ENCODE data around the gene NPSR1.

DNA sequence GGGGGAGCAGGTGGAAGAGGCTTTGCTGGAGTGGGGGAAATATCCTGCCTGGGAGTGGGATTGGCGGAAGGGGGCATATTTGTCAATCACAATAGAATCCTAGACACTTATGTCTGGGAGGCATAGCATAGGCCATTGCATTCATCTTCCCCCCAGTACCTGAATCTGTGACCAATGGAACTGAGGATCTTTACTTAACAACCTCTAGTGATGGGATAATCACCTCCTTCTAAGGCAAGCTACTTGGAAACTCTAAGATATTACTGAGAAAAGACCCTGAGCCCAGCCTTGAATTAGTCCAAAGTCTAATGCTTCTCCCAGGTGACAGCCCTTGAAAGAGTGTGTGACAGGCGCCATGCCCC is 90.7 kb downstream of the NPSR1 start:
- TF ChIP-seq, protein P1, sequence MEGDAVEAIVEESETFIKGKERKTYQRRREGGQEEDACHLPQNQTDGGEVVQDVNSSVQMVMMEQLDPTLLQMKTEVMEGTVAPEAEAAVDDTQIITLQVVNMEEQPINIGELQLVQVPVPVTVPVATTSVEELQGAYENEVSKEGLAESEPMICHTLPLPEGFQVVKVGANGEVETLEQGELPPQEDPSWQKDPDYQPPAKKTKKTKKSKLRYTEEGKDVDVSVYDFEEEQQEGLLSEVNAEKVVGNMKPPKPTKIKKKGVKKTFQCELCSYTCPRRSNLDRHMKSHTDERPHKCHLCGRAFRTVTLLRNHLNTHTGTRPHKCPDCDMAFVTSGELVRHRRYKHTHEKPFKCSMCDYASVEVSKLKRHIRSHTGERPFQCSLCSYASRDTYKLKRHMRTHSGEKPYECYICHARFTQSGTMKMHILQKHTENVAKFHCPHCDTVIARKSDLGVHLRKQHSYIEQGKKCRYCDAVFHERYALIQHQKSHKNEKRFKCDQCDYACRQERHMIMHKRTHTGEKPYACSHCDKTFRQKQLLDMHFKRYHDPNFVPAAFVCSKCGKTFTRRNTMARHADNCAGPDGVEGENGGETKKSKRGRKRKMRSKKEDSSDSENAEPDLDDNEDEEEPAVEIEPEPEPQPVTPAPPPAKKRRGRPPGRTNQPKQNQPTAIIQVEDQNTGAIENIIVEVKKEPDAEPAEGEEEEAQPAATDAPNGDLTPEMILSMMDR (IDR thresholded peaks at IDR 0.05; ENCODE audit: insufficient read depth, low read depth, low read length) = no peak
- TF ChIP-seq EZH2 (IDR thresholded peaks at IDR 0.05; ENCODE audit: insufficient read depth, low read length) = no peak

Measured in astrocyte (in vitro differentiated cells and primary cell).